CD4-positive, alpha-beta T cell treated with Interleukin-2 at 100 ng/mL for 4 hours (primary cell): Measurements from ENCODE around the gene GPI.
"Not testable (repeated sequence)": the region's sequence is repeated elsewhere in the genome, so short reads cannot be mapped to it uniquely, and the experiment has no call there.

Experiments used
- DNase-seq: peaks from one replicate; pipeline ENCODE4 v3.0.0-alpha.2; 2020; ENCODE audit warnings: low spot score

Gene GPI

DNA sequence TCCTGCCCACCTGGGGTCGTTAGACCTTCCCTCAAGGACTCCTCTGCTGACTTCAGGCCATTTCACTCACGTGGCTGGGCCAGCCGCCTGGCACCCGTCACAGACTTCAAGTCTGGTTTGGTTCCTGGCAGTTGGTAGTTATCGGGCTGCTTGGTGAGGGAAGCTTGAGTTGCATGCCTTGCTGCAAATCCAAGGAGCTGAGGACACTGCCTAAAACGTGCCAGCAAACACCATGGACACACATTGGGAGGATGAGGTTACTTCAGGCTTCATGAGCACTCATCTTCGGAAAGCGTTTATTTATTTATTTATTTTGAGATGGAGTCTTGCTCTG is 2.6 kb downstream of the GPI start:
- DNase-seq: no peak

DNA sequence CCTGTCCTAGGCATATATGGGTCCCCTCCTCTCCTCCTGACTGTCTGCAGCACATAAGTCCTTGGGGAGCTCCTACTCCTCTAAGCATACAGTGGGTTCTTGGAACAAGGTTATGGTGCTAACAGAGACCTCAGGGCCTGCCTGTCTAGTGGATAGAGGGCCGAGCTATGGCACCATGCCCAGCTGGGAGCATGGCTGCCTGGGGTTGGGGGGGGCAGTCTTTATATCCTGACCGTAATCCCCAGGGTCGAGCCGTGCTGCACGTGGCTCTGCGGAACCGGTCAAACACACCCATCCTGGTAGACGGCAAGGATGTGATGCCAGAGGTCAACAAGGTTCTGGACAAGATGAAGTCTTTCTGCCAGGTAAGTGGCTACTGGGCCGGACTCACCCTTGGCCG is 3.3 kb downstream of the GPI start:
- no peak for DNase-seq

DNA sequence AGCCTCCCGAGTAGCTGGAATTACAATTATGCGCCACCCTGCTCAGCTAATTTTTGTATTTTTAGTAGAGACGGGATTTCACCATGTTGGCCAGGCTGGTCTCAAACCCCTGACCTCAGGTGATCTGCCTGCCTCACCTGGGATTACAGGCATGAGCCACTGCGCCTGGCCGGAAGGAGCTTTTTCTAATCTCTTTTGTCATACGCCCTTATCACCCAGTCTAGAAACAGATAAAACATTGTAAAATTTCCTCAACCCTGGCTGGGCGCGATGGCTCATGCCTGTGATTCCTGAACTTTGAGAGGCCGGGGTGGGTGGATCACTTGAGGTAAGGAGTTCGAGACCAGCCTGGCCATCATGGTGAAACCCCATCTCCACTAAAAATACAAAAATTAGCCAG is 4.2 kb downstream of the GPI start:
- not testable (repeated sequence) for DNase-seq

DNA sequence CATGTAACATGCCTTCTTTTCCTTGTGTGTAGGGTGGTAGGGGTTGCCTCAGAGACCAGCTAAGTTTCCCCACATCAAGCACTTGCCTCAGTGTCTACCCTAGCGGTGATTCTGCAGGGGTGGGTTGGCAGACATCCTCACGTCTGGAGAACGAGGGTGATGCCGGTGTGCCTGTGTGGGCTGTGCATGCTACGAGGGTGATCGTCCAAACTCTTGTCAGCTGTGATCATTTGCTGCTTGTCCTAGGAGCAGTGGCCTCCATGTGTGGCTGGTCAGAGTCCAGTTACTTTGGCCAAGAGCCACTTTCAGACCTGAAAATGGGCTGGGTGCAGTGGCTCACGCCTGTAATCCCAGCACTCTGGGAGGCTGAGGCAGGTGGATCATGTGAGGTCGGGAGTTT is 5.1 kb downstream of the GPI start:
- no peak for DNase-seq

DNA sequence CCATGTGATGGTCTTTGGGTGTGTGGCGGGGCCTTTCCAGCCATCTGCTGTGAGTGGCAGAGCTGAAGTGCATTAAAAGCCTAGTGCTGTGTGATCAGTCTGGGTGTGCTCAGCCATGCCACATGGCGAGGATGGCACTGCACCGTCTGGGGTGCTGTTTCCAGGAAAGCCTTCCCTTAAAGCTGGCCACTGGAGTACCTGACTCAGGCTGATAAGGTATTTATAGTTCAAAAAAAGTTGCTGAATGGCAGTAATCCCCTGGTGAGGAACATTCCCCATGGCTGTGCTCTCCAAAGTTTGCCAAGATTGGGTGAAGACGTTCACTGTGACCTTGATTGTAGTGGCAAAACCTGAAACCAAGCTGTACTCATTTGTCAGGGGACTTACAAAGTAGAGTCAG is 6.0 kb downstream of the GPI start:
- DNase-seq: no peak

DNA sequence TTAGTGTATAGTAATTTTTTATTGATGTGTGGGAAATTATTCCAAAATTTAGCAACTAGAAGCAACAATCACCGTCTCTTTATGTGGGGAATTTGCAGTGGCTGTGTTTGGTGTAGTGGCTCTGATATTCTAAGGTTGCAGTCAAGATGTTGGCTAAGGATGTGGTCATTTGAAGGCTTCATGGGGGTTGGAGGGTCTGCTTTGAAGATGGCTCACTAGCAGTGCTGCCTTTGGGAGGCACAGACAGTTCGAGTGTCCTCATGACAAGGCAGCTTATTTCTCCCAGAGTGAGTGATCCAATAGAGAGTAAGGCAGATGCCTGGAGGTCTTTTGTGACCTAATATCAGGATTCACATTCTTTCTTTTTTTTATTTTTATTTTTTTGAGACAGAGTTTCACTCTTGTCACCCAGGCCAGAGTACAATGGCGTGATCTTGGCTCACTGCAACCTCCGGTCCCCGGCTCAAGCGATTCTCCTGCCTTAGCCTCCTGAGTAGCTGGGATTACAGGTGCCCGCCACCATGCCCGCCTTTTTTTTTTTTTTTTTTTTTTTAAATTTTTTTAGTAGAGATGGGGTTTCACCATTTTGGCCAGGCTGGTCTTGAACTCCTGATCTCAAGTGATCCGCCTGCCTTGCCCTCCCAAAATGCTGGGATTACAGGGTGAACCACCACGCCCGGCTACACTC is 8.7 kb downstream of the GPI start:
- DNase-seq: no peak

DNA sequence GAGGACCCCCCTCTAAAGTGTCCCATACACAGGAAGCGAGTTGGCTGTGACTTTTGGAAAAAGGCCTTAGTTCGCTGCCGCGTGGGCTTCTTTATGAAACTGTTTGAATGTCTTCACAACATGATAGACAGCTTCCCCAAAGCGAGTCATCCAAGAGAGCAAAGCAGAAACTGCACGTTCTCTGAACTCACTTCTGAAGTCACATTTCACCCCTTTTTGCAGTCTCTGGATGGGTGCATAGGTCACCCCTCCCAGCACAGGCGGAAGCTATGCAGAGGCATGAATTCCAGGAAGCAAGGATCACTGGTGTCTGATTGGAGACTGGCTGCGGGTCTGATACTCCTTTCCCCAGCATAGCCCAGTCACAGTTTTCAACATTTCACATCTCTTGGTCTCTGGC is 10.6 kb downstream of the GPI start:
- no peak for DNase-seq

DNA sequence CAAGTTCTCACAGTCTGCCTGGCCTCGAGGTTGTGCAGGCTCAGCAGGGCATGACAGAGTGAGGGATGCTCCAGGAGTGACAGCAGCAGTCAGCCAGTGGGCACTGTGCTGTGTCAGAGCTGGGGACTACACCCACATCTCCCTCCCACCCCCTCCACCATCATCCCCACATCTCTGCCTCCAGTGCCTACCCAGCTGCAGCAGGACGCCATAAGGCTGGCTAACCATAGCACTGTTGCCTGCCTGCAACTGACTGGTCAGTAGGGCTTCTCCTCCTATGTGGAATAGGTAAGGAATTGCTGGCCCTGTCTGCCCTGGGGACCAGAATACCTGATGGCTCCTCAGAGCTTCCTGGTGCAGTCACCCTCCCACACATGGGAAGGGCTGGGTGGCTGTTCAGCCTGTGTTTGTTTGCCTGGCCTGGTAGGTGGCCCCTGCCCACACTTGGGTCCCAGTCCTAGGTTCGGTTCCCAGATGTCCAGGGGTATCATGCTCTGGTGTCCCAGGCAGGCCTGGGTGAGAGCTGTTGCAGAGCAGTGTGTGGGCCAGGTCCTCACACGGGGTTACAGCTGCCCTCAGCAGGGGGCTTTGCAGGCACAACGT is 15.7 kb downstream of the GPI start:
- DNase-seq: no peak

DNA sequence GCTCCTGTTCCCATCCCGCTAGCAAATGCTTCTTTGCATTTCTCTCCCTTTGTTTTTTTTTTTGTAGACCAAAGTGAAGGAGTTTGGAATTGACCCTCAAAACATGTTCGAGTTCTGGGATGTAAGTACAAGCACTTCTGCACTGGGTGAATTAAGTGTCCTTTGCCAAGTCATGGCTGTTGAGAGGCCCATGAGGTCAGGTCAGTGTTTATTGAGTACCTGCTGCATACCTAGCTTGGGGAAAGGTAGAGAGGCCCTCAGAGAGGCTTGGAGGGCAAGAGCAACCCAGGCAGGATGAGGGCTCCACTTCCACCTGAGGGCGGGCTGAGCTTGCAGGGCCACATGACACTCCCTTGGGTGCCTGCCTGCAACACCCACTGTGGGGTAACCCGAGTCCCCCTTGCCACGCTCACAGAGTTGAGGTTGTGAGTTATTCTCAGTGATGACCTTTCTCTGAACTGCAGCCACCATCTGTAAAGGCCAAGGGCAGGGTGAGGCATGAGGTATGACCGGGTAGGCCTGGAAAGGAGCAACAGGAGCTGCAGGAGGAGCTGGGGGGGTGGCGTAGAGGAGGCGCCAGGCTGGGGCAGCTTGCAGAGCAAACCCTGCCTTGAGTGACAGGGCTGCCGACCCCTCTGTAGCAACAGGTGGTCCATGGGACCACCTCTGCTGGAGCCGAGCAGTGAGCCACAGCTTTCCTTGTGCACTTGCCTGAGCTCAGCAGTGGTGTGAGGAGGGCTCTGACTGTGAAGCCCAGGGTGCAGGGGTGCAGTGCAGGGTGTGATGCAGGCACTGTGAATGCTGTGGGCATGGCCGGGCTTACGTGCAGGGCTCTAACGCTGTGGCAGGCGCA is 16.6 kb downstream of the GPI start:
- DNase-seq: no peak

DNA sequence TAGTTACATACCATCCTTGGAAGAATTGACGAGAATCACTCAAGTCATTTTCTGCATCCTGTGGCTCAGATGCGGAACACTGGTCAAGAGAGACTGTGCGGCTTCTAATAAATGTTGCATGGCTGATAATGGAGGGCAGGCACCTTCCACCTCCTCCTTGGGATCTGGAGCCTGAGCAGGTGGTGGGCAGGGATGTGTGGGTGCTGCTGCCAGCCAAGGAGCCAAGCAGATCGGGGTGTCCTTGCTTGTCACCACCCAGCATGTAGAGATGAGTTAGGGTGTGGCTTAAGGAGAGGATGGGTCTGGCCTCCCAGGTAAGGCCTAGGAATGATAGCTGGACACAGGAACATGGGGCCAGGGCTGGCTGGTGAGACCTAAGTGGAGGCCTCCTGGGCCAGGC is 17.5 kb downstream of the GPI start:
- no peak for DNase-seq

DNA sequence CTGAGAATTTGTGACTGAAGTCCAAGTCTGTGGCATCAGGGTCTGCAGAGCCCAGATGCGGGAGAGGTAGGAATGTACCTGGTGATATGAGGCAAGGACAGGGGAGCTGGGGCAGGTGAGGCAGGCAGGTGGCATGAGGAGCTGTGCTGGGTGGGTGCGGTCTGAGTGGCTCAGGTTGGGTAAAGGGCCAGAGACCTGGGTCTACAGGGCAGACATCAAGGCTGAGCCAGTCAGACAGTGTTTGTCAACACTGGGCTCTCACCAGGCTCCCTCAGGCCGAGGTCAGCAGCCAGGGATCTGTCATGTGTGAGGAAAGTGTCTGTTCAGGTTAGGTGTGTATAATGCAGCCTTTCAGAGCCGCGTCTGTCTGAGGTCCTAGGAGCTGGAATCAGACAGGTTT is 18.6 kb downstream of the GPI start:
- DNase-seq: no peak

DNA sequence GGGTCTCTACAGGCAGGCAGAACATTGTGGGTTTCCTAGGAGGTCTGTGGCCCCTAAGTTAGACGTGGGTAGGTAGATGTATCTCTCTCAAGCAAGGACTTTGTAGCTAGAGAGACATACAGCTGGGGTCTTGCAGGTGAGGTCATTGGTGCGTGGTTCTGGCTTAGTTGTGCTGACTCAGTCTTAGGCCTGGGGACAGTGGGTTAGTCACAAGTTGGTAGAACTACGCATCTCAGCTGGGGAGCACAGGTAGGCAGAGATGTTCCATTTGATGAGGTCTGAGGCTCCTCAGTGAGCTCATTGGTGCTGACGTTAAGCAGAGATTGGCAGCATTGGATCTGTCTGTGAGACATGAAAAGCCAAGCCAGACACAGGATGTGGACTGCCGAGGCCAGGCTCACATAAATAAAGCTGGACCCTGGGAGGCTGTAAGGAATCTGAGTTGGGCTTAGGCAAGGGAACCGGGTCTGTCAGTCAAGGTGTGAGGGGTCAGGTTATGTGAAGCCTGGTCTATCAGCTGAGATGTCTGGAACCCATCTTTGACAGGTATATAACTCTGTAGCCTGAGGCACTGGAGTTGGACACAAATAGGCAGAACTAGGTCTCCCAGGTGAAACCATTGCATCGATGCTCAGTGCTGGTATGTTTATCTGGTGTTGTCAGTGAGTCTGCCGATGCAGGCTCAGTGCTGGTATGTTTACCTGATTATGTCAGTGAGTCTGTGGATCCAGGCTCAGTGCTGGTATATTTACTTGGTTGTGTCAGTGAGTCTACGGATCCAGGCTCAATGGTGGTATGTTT is 21.8 kb downstream of the GPI start:
- no peak for DNase-seq

DNA sequence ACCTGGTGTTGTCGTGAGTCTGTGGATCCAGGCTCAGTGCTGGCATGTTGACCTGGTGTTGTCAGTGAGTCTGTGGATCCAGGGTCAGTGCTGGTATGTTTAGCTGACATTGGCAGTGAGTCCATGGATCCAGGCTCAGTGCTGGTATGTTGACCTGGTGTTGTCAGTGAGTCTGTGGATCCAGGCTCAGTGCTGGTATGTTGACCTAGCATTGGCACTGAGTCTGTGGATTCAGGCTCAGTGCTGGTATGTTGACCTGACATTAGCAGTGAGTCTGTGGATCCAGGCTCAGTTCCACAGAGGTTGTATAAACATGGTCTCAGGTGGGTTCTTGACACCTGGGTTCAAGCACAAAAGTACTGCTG is 22.4 kb downstream of the GPI start:
- no peak for DNase-seq

DNA sequence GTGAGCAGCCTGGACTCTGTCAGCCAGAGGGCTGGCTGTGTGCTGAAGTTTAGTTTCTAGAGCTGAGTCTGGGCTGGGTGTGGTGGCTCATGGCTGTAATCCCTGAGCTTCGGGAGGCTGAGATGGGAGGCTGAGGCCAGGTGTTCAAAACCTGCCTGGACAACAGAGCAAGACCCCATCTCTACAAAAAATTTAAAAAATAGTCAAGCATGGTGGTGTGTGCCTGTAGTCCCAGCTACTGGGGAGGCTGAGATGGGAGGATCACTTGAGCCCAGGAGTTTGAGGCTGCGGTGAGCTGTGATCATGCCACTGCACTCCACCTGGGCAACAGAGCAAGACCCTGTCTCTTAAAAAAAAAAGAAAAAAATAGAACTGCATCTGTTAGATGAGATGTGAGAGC is 23.7 kb downstream of the GPI start:
- not testable (repeated sequence) for DNase-seq

DNA sequence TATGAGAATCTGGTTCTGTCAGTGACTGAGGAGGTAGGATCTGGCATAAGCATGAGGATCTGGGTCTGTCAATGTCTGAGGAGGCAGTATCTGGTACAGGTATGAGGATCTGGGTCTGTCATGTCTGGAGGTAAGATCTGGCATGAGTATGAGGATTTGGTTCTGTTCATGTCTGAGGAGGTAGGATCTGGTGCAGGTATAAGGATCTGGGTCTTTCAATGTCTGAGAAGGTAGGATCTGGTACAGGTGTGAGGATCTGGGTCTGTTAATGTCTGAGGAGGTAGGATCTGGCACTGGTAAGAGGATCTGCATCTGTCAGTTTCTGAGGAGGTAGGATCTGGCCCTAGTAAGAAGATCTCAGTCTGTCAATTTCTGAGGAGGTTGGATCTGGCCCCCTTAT is 26.8 kb downstream of the GPI start:
- no peak for DNase-seq

DNA sequence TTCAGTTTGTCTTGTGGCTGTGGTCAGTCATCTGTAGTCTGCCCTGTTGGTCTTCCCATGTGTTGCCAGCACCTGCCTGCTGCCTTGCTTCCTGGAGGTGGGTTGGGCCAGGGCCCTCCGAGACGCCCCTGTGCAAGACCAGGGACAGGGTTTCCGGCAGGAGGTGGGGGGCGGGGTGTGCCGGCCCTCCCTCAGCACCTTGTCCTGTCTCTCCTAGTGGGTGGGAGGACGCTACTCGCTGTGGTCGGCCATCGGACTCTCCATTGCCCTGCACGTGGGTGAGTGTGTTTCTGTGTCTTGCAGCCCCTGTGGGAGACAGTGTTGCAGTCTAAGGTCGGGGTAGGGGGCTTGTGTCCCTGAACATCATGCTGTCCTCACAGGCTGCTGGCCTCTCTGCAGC is 28.0 kb downstream of the GPI start:
- no peak for DNase-seq

DNA sequence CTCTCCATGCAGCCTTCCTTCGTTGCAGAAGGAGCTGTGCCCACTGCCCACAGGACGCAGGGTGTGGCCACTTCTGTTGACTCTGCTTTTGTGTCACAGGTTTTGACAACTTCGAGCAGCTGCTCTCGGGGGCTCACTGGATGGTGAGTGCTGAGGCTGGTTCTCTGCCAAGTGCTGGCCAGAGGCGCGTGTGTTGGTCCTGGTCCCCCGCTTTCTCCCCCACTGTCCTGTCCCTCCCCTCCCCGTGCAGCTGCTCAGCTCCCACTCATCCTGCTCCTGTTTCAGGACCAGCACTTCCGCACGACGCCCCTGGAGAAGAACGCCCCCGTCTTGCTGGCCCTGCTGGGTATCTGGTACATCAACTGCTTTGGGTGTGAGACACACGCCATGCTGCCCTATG is 28.6 kb downstream of the GPI start:
- DNase-seq: no peak

DNA sequence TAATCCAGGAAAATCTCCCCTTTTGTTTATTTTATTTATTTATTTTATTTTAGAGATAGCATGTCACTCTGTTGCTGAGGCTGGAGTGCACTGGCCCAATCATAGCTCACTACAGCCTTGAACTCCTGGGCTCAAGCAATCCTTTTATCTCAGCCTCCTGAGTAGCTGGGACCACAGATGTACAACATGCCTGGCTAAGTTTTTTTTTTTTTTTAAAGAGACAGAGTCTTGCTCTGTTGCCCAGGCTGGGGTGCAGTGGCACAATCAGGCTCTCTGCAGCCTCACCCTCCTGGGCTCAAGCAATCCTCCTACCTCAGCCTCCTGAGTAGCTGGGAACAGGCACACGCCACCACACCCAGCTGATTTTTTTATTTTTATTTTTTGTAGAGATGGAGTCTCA is 32.9 kb downstream of the GPI start:
- no peak for DNase-seq

DNA sequence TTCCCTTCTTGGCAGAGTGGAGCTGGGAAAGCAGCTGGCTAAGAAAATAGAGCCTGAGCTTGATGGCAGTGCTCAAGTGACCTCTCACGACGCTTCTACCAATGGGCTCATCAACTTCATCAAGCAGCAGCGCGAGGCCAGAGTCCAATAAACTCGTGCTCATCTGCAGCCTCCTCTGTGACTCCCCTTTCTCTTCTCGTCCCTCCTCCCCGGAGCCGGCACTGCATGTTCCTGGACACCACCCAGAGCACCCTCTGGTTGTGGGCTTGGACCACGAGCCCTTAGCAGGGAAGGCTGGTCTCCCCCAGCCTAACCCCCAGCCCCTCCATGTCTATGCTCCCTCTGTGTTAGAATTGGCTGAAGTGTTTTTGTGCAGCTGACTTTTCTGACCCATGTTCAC is 34.9 kb downstream of the GPI start:
- no peak for DNase-seq

DNA sequence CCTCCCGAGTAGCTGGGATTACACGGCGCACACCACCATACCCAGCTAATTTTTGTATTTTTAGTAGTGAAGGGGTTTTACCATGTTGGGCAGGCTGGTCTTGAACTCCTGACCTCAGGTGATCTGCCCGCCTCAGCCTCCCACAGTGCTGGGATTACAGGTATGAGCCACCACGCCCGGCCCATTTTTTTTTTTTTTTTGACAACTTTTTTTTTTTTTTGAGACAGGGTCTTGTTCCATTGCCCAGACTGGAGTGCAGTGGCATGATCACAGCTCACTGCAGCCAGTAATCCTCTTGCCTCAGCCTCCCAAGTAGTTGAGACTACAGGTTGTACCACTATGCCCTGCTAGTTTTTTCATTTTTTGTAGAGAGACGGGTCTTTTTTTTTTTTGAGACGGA is 35.8 kb downstream of the GPI start:
- not testable (repeated sequence) for DNase-seq

DNA sequence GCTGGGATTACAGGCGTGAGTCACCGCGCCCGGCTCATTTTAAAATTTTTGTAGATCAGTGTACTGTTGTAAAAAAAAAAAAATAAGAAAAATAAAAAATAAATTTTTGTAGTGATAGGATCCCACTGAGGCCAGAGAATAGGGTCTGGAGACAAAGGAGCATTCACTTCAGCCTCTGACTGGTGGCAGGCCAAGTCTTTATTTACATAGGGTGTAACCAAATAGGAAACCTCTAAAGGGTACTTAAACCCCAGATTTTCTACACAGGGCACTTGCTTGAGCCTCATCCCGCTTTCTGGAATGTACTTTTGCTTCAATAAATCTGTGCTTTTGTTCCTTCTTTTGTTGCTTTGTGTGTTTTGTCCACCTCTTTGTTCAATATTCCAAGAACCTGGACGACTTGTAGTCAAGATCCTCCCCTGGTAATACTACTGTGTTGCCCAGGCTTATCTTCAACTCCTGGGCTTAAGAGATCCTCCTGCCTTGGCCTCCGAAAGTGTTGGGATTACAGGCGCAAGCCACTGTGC is 37.1 kb downstream of the GPI start:
- DNase-seq: no peak

DNA sequence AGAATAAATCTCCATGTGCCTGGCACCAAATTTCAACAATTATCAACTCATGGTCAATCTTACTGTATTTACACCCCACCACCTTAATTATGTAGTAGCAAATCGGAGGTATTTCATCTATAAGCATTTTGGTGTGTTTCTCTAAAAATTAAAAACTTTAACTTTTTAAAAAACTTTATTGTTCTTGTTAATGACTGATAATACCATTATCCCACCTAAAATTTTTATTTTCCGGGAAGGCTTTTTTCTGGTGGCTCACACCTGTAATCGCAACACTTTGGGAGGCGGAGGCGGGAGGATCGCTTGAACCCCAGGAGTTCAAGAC is 38.8 kb downstream of the GPI start:
- DNase-seq: no peak
